ENCODE results near the gene SLC12A9.

Gene SLC12A9

GRCh38 chr7:100885440-100886141, 33.1 kb downstream of the SLC12A9 start:
- no peak for FAIRE-seq
- TF ChIP-seq CTCF (IDR thresholded peaks at IDR 0.05; ENCODE audit: insufficient read depth, missing control alignments): no peak
- DNase-seq (ENCODE audit: insufficient read length, low spot score): no peak

DNA sequence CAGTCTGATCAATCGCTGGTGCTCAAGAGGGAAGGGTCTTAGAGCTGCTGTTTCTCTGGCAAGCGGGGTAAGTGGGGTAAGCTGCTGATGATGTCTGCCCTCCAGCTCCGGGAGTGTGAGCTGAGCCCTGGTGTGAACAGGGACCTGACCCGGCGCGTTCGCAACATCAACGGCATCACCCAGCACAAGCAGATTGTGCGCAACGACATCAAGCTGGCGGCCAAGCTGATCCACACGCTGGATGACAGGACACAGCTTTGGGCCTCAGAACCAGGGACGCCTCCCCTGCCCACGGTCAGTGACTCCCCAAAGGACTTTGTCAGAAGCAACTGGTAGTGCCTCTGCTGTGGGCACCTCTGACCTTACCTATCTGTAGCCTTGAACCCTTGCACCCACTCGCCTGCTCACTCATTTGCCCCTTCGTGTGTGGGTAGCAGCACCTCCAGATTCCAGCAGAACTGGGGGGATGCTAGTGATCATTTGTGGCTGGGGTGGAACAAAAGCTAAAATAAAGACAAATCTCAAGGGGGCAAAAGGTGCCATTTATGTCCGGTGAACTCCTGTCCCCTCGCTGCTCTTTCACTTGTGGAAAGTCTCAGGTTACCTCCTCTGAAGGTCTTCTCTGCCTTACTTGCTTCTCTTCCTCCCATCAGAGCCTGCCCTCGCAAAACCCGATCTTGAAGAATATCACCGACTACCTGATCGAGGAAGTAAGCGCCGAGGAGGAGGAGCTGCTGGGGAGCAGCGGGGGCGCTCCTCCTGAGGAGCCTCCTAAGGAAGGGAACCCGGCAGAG, 33.8 kb downstream of the SLC12A9 start:
- FAIRE-seq: no peak
- no peak for TF ChIP-seq CTCF (IDR thresholded peaks at IDR 0.05; ENCODE audit: insufficient read depth, missing control alignments)
- DNase-seq (ENCODE audit: insufficient read length, low spot score): no peak

DNA sequence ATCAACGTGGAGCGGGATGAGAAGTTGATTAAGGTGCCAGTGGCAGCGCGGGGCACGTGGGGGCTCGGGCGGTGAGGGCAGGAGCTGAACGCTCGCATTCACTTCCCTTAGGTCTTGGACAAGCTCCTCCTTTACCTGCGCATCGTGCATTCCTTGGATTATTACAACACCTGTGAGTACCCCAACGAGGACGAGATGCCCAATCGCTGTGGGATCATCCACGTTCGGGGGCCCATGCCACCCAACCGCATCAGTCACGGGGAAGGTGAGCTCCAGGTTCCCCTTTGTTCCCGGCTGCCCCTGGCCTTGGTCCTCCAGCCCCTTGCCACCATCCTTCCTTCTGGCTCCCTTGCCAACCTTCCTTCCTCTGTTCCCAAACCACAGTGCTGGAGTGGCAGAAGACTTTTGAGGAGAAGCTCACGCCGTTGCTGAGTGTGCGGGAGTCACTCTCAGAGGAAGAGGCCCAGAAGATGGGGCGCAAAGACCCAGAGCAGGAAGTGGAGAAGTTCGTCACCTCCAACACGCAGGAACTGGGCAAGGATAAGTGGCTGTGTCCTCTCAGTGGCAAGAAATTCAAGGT, 34.5 kb downstream of the SLC12A9 start:
- no peak for FAIRE-seq
- DNase-seq (ENCODE audit: insufficient read length, low spot score): no peak
- TF ChIP-seq CTCF (IDR thresholded peaks at IDR 0.05; ENCODE audit: insufficient read depth, missing control alignments): no peak

DNA sequence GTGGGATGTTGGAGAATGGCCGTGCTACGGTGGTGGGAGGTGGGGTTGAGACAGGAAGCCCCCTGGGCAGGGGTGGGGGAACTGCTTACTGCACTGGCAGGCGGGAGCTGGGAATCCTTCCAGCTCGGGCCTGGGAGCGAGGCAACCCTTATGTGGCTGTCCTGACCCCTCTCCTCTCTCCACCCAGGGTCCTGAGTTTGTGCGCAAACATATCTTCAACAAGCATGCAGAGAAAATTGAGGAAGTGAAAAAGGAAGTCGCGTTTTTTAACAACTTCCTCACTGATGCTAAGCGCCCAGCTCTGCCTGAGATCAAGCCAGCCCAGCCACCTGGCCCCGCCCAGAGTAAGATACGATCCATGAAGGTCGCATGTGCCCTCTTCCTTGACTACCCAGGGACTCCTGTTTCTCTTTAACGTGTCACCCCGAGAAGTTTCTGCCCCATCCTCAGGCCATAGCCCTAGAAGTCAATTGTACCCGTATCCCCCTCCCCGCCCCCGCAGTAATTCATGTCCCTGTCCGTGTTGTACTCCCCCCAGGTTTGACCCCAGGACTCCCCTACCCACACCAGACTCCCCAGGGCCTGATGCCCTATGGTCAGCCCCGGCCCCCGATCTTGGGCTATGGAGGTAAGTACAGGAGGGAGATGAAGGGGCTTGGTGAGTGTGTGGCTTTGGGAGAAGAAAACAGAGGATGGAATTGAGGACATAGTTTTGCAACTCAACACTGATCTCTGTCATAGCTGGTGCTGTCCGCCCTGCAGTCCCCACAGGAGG, 35.2 kb downstream of the SLC12A9 start:
- DNase-seq (ENCODE audit: insufficient read length, low spot score): no peak

GRCh38 chr7:100888291-100888987, 35.9 kb downstream of the SLC12A9 start:
- no peak for TF ChIP-seq CTCF (IDR thresholded peaks at IDR 0.05; ENCODE audit: insufficient read depth, missing control alignments)
- FAIRE-seq (no peak), DNase-seq (ENCODE audit: insufficient read length, low spot score) (no peak)

More for the DNA sequence above, 35.2 kb downstream of the SLC12A9 start:
- no peak for FAIRE-seq
- no peak for TF ChIP-seq CTCF (IDR thresholded peaks at IDR 0.05; ENCODE audit: insufficient read depth, missing control alignments)

GRCh38 chr7:100888988-100889750, 36.7 kb downstream of the SLC12A9 start, which contains the start of gene UFSP1:
TSS of gene UFSP1 (minus strand) at chr7:100889715. CDS start at chr7:100889271, 444 bp downstream.
- DNase-seq (ENCODE audit: insufficient read length, low spot score) (no peak), FAIRE-seq (no peak)
- TF ChIP-seq CTCF (IDR thresholded peaks at IDR 0.05; ENCODE audit: insufficient read depth, missing control alignments): no peak
